Right lobe of liver (tissue), 4 donors: ENCODE data around the gene BRPF3.

Experiments used
- CTCF ChIP-seq, 4 donors: fragments of 200-600 bp in 3 of 4; fragments of 450-650 bp in 1 of 4; IDR thresholded peaks; one replicate each; pipeline versions ENCODE4 v1.5.1 to v1.8.0; 2016 to 2022; ENCODE audit warnings: antibody characterized with exemption in 4 of 4, mild to moderate bottlenecking in 2 of 4
- POLR2A ChIP-seq: fragments of 450-650 bp; IDR thresholded peaks from one replicate; pipeline ENCODE4 v1.6.1; 2017; ENCODE audit warnings: antibody characterized with exemption, mild to moderate bottlenecking
- donor health status: DM: no; HTN: no; CAD: no.
- donor health status: DM: no; HTN: no; CAD: no.
- donor health status: DM: no; HTN: yes; CAD: no.

GRCh38 chr6:36217188-36217587, 20.6 kb downstream of the BRPF3 start:
- TF ChIP-seq POLR2A: no peak
- TF ChIP-seq CTCF (IDR thresholded peaks at IDR 0.05): no peak
